CD4-positive, alpha-beta T cell (primary cell): ENCODE data around the gene RALGPS2. TPM values are rescaled to one million over a fixed set of nuclear protein-coding genes. Genes with fewer than 3 reads are reported as not detected.

Experiments used
- ATAC-seq: fragments of 200-7000 bp; cut with Tn5 transposase; one replicate; pipeline ENCODE4 v1.10.0; 2022; ENCODE audit warnings: mild to moderate bottlenecking; ENCODE audit not compliant: poor library complexity
- CTCF ChIA-PET: fragments of 350-600 bp; sonication (Branson Sonifier 250); formaldehyde crosslinking; loops from one replicate; lab custom pipeline; 2021; ENCODE audit warnings: antibody characterized with exemption, inconsistent platforms; lab: Charles Lee
- POLR2A ChIA-PET: fragments of 350-600 bp; sonication (Branson Sonifier 250); formaldehyde crosslinking; loops from one replicate; lab custom pipeline; 2021; ENCODE audit warnings: antibody characterized with exemption, inconsistent platforms; lab: Charles Lee
- DNase-seq, 14 experiments: peaks; one replicate each; pipeline ENCODE4 v3.0.0-alpha.2; 2013 to 2020; ENCODE audit warnings: mixed read lengths in 2 of 14
- H3K27ac ChIP-seq, 2 donors: one replicate each; pipeline versions ENCODE4 v1.5.1 to v1.7.0; 2013; ENCODE audit warnings: low read length in 2 of 2, low read depth in 1 of 2, mild to moderate bottlenecking in 1 of 2
- H3K27me3 ChIP-seq, 2 experiments: 1 replicate in 1 of 2; 2 replicates in 1 of 2; pipeline versions ENCODE4 v1.6.1 to v1.7.0; 2013; ENCODE audit warnings: low read length in 2 of 2, control low read depth in 1 of 2, mild to moderate bottlenecking in 1 of 2, moderate library complexity in 1 of 2; ENCODE audit not compliant: insufficient read depth in 2 of 2, control insufficient read depth in 1 of 2
- H3K36me3 ChIP-seq: one replicate; pipeline ENCODE4 v1.6.1; 2013; ENCODE audit warnings: low read length, control low read depth; ENCODE audit not compliant: insufficient read depth
- H3K4me1 ChIP-seq: one replicate; pipeline ENCODE4 v1.6.1; 2013; ENCODE audit warnings: low read length, control low read depth; ENCODE audit not compliant: insufficient read depth
- H3K4me3 ChIP-seq: one replicate; pipeline ENCODE4 v1.5.1; 2013; ENCODE audit warnings: mild to moderate bottlenecking, low read length, moderate library complexity
- H3K9me3 ChIP-seq, 2 experiments: 1 replicate in 1 of 2; 2 replicates in 1 of 2; pipeline versions ENCODE4 v1.6.1 to v1.7.0; 2013; ENCODE audit warnings: low read length in 2 of 2, mild to moderate bottlenecking in 2 of 2, control low read depth in 1 of 2, moderate library complexity in 1 of 2; ENCODE audit not compliant: control insufficient read depth in 1 of 2, insufficient read depth in 1 of 2
- H3K27ac Mint-ChIP-seq: one replicate; pipeline ENCODE4 v1.8.0; 2020; ENCODE audit warnings: mixed read lengths
- H3K27me3 Mint-ChIP-seq: one replicate; pipeline ENCODE4 v1.8.0; 2021; ENCODE audit warnings: mixed read lengths
- H3K36me3 Mint-ChIP-seq: one replicate; pipeline ENCODE4 v1.8.0; 2021; ENCODE audit warnings: low read depth, mixed read lengths
- H3K4me1 Mint-ChIP-seq: one replicate; pipeline ENCODE4 v1.8.0; 2021; ENCODE audit warnings: low read depth, mixed read lengths
- H3K4me3 Mint-ChIP-seq: one replicate; pipeline ENCODE4 v1.8.0; 2020; ENCODE audit warnings: mild to moderate bottlenecking, mixed read lengths
- H3K9me3 Mint-ChIP-seq: one replicate; pipeline ENCODE4 v1.8.0; 2020; ENCODE audit warnings: mixed read lengths
- intact Hi-C, 2 experiments: fragments of 100-400 bp; cut with DNase I in 1 of 2; cut with micrococcal nuclease in 1 of 2; formaldehyde crosslinking; loops; one replicate each; pipeline versions ENCODE4 v1.15.1 to v1.9.0; 2023 to 2025; cut with DNase I, micrococcal nuclease
- total RNA-seq, 174 experiments: library from RNA in 2 of 174; stranded (reverse) in 2 of 174; gene quantifications; one replicate each; pipeline ENCODE4 v1.2.3 and lab custom pipeline; 2021 to 2026
- TF ChIP-seq, protein P1 (sequence below): fragments of 200-600 bp; IDR thresholded peaks from one replicate; pipeline ENCODE4 v1.8.0; 2022; ENCODE audit warnings: antibody characterized with exemption, mild to moderate bottlenecking

The RALGPS2 gene
- total RNA-seq, 2 experiments from 2014 or later, result 8.6 to 10.8 TPM

DNA sequence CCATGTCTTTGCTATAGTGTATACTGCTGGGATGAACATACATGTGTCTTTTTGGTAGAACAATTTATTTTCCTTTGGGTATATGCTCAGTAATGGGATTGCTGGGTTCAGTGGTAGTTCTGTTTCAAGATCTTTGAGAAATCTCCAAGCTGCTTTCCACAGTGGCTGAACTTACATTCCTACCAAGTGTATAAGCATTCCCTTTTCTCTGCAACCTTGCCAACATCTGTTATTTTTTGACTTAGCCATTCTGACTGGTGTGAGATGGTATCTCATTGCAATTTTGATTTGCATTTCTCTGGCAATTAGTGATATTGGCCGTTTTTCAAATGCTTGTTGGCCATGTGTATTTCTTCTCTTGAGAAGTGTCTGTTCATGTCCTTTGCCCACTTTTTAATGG is 183.3 kb downstream of the RALGPS2 start:
- H3K4me1 ChIP-seq, result no peaks in the 10 kb centered on the region
- DNase-seq (no peak), ATAC-seq (no peak)
- H3K27me3 ChIP-seq, result no peaks in the 10 kb centered on the region
- intact Hi-C loops, result no loop called here
- ChIA-PET POLR2A (no interaction called here), CTCF (no interaction called here)
- no peaks in the 10 kb centered on the region for H3K27me3 Mint-ChIP-seq
- no peak overlapping the region for H3K27ac ChIP-seq
- H3K4me3 Mint-ChIP-seq, result no peak overlapping the region
- no peak overlapping the region for H3K4me3 ChIP-seq
- H3K36me3 ChIP-seq, result peaks cover 2% of the 10 kb centered on the region
- peaks cover 80% of the 10 kb centered on the region for H3K36me3 Mint-ChIP-seq
- H3K9me3 ChIP-seq, result no peaks in the 10 kb centered on the region
- H3K4me1 Mint-ChIP-seq, result no peaks in the 10 kb centered on the region
- TF ChIP-seq, protein P1, sequence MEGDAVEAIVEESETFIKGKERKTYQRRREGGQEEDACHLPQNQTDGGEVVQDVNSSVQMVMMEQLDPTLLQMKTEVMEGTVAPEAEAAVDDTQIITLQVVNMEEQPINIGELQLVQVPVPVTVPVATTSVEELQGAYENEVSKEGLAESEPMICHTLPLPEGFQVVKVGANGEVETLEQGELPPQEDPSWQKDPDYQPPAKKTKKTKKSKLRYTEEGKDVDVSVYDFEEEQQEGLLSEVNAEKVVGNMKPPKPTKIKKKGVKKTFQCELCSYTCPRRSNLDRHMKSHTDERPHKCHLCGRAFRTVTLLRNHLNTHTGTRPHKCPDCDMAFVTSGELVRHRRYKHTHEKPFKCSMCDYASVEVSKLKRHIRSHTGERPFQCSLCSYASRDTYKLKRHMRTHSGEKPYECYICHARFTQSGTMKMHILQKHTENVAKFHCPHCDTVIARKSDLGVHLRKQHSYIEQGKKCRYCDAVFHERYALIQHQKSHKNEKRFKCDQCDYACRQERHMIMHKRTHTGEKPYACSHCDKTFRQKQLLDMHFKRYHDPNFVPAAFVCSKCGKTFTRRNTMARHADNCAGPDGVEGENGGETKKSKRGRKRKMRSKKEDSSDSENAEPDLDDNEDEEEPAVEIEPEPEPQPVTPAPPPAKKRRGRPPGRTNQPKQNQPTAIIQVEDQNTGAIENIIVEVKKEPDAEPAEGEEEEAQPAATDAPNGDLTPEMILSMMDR, result no peak
- no peak overlapping the region for H3K27ac Mint-ChIP-seq
- H3K9me3 Mint-ChIP-seq, result peaks cover 3% of the 10 kb centered on the region

DNA sequence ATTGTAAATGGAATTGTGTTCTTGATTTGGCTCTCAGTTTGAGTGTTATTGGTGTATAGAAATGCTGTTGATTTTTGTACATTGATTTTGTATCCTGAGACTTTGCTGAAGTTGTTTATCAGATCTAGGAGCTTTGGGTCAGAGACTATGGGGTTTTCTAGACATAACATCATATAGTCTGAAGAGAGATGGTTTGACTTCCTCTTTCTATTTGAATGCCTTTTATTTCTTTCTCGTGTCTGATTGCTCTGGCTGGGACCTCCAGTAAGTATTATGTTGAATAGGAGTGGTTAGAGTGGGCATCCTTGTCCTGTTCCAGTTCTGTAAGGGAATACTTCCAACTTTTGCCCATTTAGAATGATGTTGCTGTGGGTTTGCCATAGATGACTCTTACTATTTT is 185.0 kb downstream of the RALGPS2 start:
- Mint-ChIP-seq H3K27ac (no peak overlapping the region), H3K4me1 (no peaks in the 10 kb centered on the region), H3K9me3 (peaks cover 2% of the 10 kb centered on the region), H3K27me3 (no peaks in the 10 kb centered on the region), H3K36me3 (peaks cover 72% of the 10 kb centered on the region), H3K4me3 (no peak overlapping the region)
- TF ChIP-seq, protein P1, result no peak
- Histone ChIP-seq H3K27ac (no peak overlapping the region), H3K4me3 (no peak overlapping the region), H3K27me3 (no peaks in the 10 kb centered on the region), H3K36me3 (peaks cover 2% of the 10 kb centered on the region), H3K4me1 (no peaks in the 10 kb centered on the region), H3K9me3 (peaks cover 0 to 3% of the 10 kb centered on the region in 2 experiments)
- ChIA-PET POLR2A (no interaction called here), CTCF (no interaction called here)
- ATAC-seq, result no peak
- intact Hi-C loops, result no loop called here
- DNase-seq, result no peak

DNA sequence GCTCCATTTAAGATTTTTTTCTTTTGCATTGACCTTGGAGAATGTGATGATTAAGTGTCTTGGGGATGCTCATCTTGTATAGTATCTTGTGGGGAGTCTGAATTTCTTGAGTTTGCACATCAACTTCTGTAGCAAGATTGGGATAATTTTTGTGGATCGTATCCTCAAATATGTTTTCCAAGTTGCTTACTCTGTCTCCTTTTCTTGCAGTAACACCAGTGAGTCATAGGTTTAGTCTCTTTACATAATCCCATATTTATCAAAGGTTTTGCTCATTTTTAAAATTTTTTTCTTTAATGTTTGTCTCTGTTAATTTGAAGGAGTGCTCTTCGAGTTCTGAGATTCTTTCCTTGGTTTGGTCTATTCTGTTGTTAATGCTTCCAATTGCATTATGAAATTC is 187.6 kb downstream of the RALGPS2 start:
- H3K27ac ChIP-seq, result no peak overlapping the region

More for the DNA sequence above, 187.6 kb downstream of the RALGPS2 start:
- Histone ChIP-seq H3K36me3 (no peaks in the 10 kb centered on the region), H3K4me3 (no peak overlapping the region), H3K9me3 (peaks cover 0 to 3% of the 10 kb centered on the region in 2 experiments), H3K27me3 (no peaks in the 10 kb centered on the region), H3K4me1 (no peaks in the 10 kb centered on the region)
- no peak overlapping the region for H3K4me3 Mint-ChIP-seq
- H3K27ac Mint-ChIP-seq, result no peak overlapping the region
- CTCF ChIA-PET, result no interaction called here
- intact Hi-C loops, result no loop called here
- TF ChIP-seq, protein P1, result no peak
- POLR2A ChIA-PET, result no interaction called here
- H3K27me3 Mint-ChIP-seq, result no peaks in the 10 kb centered on the region
- no peaks in the 10 kb centered on the region for H3K4me1 Mint-ChIP-seq
- ATAC-seq, result no peak
- H3K36me3 Mint-ChIP-seq, result peaks cover 73% of the 10 kb centered on the region
- H3K9me3 Mint-ChIP-seq, result peaks cover 2% of the 10 kb centered on the region
- DNase-seq, result no peak
